Mononuclear cell (primary cell): ENCODE results near the gene NALCN. TPM values are rescaled to one million over a fixed set of nuclear protein-coding genes. Genes with fewer than 3 reads are reported as not detected.

Experiments used
- H3K27me3 ChIP-seq: 2 replicates; pipeline ENCODE4 v1.6.0; 2011; ENCODE audit warnings: low read length, control low read depth; ENCODE audit not compliant: insufficient read depth
- H3K4me1 ChIP-seq: 2 replicates; pipeline ENCODE4 v1.5.1; 2011; ENCODE audit warnings: mild to moderate bottlenecking, low read length, control low read depth; ENCODE audit not compliant: insufficient read depth
- H3K4me3 ChIP-seq: 2 replicates; pipeline ENCODE4 v1.5.1; 2011; ENCODE audit warnings: mild to moderate bottlenecking, low read length, moderate library complexity
- H3K9me3 ChIP-seq: 2 replicates; pipeline ENCODE4 v1.5.1; 2011; ENCODE audit warnings: low read depth, mild to moderate bottlenecking, control low read depth, low read length
- total RNA-seq: library from RNA; depleted of rRNA; stranded (reverse); fragments of >200 nt; gene quantifications from one replicate; pipeline ENCODE4 v1.2.3, GENCODE V29; 2012

The NALCN gene
- total RNA-seq, 1 donor: not detected

DNA sequence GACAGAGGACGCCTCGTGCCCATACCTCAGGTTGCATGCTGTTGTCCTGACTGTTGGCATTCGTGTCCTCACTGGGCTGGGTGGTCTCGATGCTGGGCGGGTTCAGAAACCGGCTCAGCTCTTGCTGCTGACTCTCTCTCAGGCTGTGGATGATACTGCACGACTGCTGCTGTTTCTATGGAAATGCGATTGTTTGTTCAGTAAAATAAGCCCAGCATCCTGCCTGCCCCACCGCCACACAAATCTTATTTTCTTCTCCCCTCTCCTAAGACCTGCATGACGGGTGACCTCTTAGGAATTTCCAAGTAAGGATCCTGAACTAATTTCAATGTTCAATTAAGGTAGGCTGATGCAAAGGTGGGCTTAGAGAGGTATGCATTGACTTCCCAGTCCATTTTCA, 356.5 kb downstream of the NALCN start:
- Histone ChIP-seq H3K27me3 (no peaks in the 10 kb centered on the region), H3K4me3 (no peak overlapping the region), H3K4me1 (no peaks in the 10 kb centered on the region), H3K9me3 (no peaks in the 10 kb centered on the region)

DNA sequence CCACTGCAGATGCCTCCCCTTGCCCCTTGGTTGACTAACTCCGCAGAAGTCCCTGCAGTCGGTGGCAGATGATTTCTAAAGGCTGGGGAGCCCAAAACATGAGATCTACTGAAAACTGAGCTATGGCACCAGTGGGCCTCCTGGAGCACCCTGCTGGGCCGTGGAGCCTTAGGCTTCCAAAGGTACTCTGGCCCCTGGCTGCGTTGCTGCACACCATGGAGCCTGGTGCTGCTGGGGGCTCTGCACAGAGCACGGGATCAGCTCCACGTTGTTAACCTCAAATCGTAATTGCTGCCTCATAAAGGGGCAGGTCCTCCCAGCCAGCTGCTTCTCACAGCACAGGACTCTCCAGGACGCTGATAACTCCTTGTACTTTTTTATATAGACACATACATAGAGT, 357.5 kb downstream of the NALCN start:
- Histone ChIP-seq H3K9me3 (no peaks in the 10 kb centered on the region), H3K4me3 (no peak overlapping the region), H3K27me3 (no peaks in the 10 kb centered on the region), H3K4me1 (no peaks in the 10 kb centered on the region)

DNA sequence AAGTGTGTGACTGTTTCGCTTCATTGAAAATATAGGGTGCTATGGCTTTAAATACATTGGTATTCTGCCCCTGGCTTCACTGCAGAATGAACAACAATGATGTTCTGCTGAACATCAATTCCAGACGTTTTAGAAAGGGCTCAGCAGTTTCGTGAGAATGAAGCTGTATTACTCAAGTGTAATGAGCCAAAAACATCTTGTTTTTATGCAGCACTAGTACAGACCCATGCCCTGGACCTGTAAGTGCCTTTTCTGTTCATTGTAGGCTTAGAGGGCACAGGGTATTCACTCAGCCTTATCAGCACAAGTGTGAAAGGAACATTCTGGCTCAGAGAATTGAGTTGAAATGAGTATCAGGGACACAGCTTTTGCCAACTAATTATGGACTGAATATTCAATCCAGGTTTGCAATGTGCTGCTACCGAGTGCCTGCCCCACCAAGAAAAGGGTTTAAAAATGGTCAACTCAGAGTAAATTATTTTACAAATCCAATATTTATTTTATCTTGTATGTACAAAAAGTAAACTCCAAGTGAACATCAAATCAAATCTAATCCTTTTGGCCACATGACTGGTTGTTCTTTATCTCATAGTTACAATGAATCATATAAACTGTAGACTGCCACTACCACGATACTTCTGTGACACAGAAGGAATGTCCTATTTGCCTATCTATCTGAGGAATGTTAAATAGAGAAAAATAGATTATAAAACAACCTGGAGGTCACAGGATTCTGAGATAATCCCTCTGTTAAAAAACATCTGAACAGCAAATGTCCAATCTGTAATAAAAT, 362.8 kb downstream of the NALCN start:
- H3K4me1 ChIP-seq: no peaks in the 10 kb centered on the region
- no peaks in the 10 kb centered on the region for H3K9me3 ChIP-seq
- H3K27me3 ChIP-seq: no peaks in the 10 kb centered on the region
- H3K4me3 ChIP-seq: no peak overlapping the region

DNA sequence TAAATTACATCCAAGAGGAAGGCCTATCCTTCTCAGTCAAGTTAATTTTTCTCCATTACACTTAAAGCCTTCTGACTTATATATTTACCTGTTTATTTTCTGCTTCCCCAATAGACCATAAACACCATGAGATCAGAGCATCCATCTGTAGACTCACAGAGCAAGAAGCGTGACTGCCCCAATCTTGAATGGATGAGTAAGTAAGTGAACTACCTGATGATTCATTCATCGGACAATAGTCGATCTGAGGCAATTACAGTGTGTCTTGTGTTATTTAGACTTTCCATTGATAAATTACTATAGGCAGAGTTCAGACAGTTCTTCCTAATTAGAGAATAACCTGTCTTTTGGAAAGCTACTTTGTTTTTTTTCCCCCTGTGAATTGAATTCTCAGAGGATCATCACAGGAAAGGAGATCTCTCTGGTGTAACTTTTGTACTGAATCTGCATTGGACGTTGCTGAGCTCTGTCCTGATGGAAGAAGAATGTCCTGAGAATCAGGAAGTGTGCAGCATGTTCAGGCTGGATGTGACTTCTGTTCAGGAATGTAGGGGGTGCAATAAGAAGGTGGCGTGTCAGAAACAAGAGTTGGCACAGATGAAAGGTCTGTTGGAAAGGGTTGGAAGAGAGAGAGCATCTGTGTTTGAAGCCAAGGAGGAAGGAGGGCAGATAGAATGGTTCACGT, 367.0 kb downstream of the NALCN start:
- Histone ChIP-seq H3K27me3 (no peaks in the 10 kb centered on the region), H3K9me3 (no peaks in the 10 kb centered on the region), H3K4me1 (no peaks in the 10 kb centered on the region), H3K4me3 (no peak overlapping the region)

DNA sequence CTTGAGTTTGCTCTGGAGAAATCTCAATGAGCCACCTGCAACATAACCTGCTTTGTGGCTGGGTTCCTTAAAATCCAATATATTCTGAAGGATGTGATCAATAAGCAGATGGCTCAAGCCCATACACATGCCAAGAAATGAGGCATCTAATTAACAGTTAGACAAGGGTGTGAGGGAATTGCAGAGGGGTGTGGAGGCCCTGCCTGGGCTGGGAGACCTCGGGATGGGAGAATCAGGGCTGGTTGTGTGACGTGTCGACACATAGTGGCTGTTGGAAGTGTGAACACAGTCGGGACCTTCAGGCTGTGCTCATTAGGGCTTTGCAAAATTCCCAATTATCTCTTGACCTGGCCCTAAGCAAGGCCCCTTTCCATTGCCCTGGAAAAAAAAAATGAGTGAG, 379.8 kb downstream of the NALCN start:
- Histone ChIP-seq H3K27me3 (no peaks in the 10 kb centered on the region), H3K4me1 (no peaks in the 10 kb centered on the region), H3K4me3 (no peak overlapping the region), H3K9me3 (no peaks in the 10 kb centered on the region)

DNA sequence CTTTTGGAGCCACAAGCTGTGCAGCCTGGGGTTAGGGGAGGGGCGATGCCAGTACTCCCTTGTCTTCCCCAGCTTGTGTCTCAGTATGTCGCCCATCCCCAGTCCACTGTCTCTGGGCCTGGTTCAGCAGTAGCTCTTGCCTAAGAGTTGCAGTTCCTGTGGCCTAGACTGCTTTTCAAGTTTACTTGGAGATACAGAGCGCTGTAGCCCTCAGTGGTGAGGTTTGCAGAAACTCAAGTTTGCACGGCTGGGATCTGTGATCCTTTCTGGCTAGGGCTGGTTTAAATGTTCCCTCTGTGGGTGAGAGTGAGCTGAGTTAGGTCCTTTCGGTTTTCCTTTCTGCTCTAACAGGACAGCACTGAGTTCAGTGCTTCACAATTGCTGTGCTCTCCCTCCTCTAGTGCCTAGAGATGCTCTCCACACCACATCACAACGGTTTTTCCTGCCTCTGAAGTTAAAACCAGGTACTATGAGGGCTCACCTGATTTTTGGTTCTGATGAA, 381.1 kb downstream of the NALCN start:
- Histone ChIP-seq H3K4me3 (no peak overlapping the region), H3K27me3 (no peaks in the 10 kb centered on the region), H3K9me3 (no peaks in the 10 kb centered on the region), H3K4me1 (no peaks in the 10 kb centered on the region)

DNA sequence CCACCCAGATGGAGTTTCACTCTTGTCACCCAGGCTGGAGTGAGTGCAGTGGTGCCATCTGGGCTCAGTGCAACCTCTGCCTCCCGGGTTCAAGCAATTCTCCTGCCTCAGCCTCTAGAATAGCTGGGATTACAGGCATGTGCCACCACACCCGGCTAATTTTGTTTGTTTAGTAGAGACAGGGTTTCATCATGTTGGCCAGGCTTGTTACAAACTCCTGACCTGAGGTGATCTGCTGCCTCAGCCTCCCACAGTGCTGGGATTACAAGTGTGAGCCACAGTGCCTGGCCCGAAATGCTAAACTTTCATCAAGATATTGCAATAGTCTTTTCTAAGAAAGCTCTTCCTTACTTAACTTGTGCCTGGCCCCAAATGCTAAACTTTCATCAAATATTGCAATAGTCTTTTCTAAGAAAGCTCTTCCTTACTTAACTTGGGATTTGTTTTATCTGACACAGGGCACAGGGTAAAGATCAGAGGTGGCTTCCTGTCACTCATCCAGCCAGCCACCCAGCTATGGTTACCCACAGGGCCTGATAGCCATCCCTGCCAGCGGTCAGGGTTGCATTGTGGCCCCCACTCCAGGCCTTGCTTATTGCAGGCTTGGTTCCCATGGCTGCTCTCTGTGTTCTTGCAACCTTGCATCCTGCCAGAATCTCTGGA, 389.4 kb downstream of the NALCN start:
- Histone ChIP-seq H3K9me3 (no peaks in the 10 kb centered on the region), H3K27me3 (no peaks in the 10 kb centered on the region), H3K4me3 (no peak overlapping the region), H3K4me1 (no peaks in the 10 kb centered on the region)

DNA sequence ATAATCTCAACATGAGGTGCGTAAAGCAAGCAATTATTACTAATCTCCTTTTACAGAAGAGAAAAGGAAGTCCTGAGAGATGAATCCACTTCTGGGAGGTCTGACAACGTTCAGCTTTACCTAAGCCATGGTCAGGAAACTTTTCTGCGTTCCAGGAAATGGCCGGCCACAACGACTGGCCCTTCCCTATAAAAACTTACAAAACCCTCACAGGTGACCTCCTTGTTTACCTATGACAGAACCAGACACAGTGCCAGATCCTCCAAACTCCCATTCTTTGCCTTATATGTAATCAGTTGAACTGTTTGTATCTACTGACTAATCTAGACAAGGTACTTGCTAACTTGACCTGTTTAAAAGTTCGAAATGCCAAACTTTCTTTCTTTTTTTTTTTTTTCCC, 390.0 kb downstream of the NALCN start:
- H3K27me3 ChIP-seq: no peaks in the 10 kb centered on the region
- no peaks in the 10 kb centered on the region for H3K9me3 ChIP-seq
- no peaks in the 10 kb centered on the region for H3K4me1 ChIP-seq
- H3K4me3 ChIP-seq: no peak overlapping the region

DNA sequence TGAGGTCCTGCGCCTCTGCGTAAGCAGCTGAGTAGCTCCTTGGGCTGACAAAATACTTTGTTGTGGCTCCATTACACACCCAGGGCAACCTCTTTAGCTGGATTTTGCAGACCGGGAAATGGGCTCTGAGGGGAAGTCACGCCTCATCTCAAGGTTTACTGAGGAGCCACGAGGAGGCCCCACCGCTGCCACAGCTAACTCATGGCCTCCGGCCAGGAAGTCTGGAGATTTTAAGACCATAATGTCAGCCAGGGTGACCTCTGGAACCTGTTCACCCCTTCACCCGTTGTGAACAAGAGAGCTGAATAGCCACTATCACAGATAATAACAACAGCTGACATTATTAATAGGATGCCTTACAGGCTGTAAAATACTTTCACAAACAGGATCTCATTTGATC, 390.4 kb downstream of the NALCN start:
- Histone ChIP-seq H3K9me3 (no peaks in the 10 kb centered on the region), H3K4me3 (no peak overlapping the region), H3K4me1 (no peaks in the 10 kb centered on the region), H3K27me3 (no peaks in the 10 kb centered on the region)

DNA sequence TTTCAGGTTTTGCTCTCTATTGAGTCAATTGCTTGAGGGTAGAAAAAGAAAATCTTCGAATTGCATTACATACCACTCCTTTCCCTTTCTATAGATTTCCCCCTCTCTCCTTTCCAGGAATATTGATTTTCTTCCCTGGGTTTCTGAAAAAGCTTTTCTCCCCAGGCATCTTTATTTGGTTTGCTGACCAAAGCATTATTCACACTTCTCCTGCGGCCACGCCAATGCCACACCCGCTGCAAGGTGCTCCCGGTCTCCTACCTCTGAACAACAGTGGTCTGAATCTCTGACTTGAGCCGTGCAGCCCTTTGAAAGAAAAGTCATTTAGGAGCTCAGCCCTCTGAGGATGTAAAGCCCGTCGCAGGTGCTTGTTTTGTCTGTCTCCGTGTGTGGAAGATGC, 390.8 kb downstream of the NALCN start:
- Histone ChIP-seq H3K27me3 (no peaks in the 10 kb centered on the region), H3K9me3 (no peaks in the 10 kb centered on the region), H3K4me1 (no peaks in the 10 kb centered on the region), H3K4me3 (no peak overlapping the region)

DNA sequence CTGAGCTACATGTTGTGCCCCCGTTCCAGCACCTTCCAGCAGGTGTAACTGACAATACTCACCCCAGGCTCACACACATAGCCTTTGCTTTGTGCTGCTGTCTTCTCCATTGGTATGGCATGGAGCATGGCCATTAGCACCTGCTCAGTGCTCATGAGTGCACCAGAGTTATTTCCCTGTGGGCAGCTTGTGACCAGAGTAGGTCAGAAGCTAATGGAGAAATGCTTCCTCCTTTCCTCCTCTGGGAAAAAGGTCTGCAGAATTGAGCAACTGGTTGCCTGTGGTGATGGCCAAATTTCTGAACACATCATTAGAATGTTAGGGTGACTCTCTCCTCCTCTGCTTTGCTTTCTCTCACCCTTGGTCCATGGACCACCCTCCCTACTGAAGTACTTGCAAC, 397.2 kb downstream of the NALCN start:
- Histone ChIP-seq H3K9me3 (no peaks in the 10 kb centered on the region), H3K4me1 (no peaks in the 10 kb centered on the region), H3K4me3 (no peak overlapping the region), H3K27me3 (no peaks in the 10 kb centered on the region)

DNA sequence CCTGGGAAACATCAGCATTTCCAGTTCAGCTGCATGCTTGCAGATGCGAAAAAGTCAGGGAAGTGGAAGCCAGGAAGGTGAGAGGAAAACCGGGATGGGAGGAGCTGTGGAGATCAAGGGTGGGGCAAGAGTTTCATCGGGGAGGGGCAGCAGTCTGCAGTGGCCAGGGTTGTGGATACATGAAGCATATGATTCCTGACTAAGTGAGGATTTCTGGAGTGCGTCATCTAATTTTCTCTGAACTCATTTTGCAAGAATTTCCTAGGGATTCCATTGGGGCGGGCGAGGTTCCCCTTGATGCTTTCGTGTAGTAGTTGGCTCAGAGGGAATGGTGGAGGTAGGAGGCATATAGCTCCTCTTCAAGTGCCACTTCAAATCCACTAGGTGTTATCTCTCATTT, 397.6 kb downstream of the NALCN start:
- no peaks in the 10 kb centered on the region for H3K9me3 ChIP-seq
- H3K27me3 ChIP-seq: no peaks in the 10 kb centered on the region

DNA sequence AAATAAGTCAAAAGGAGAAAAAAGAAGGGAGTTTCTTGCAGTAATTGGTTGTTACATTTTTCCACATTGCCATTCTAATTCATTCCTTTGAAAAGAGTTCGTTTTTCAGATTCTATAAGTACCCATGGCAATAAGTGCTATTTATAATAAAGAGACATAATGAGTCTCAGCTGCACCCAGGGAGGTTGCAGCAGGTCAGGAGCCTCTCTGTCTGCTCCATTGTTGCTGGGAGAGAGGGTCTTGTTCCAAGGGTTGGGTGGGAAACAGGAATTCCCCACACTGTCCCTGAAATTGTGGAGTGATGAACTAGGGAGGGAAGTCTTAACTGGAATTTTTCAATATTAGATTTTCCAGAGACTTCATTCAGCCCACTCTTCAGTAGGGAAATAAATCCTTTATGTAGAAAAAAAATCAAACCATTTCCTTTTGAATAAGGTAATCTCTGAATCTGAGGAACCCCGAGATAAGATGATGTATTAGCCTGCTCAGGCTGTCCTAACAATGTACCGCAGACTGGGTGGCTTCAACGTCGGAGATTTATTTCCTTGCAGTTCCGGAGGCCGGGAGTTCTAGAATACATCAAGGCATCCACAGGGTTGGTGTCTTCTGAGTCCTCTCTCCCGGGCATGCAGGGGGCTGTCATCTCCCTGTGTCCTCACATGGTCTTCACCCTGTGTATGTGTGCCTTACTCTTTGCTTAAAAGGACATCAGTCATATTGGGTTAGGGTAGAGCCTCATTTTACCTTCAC, 399.0 kb downstream of the NALCN start:
- Histone ChIP-seq H3K9me3 (no peaks in the 10 kb centered on the region), H3K27me3 (no peaks in the 10 kb centered on the region), H3K4me1 (no peaks in the 10 kb centered on the region), H3K4me3 (no peak overlapping the region)

More for the DNA sequence above, 397.6 kb downstream of the NALCN start:
- no peaks in the 10 kb centered on the region for H3K4me1 ChIP-seq
- no peak overlapping the region for H3K4me3 ChIP-seq

DNA sequence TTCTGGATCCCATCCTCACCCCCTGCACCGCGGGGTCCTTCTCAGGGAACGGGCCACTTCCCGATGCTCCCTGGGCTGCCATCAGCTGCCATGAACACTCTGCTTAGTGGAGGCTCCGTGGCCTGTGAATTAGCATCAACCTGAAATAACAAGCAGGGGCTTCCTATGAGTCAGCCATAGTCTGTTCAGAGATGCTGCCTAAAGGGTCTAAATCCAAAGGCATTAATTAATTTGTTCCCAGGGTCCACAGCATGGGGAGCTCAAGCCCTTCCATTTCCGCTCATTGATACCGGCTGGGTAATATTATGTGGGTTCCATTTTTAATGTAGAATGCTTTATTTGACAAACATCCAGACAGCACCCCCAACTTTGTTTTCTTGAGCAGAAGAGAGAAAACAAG, 399.8 kb downstream of the NALCN start:
- no peak overlapping the region for H3K4me3 ChIP-seq
- no peaks in the 10 kb centered on the region for H3K27me3 ChIP-seq

DNA sequence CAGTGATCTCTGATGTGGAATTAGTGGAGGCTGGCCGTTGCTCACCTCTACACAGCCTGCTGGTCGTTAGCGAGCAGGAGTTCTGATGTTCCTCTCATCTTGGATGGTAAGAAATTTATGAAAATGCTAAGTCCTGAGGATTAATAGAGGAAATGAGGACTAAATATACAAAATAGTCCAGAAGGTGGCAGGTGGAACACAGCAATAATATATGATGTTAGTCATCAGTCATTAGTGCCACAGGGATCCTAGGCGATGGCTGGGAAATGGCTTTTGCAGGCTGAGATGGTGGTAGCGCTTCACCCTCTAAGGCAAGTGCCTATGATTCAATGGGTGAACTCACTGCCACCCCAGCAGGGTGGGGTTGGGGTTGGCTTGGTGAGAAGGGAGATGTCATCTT, 403.1 kb downstream of the NALCN start:
- H3K4me1 ChIP-seq: no peaks in the 10 kb centered on the region
- H3K4me3 ChIP-seq: no peak overlapping the region

More for the DNA sequence above, 399.8 kb downstream of the NALCN start:
- Histone ChIP-seq H3K9me3 (no peaks in the 10 kb centered on the region), H3K4me1 (no peaks in the 10 kb centered on the region)

More for the DNA sequence above, 403.1 kb downstream of the NALCN start:
- Histone ChIP-seq H3K27me3 (no peaks in the 10 kb centered on the region), H3K9me3 (no peaks in the 10 kb centered on the region)
